ENCODE data around the gene NFKBIL1.

DNA sequence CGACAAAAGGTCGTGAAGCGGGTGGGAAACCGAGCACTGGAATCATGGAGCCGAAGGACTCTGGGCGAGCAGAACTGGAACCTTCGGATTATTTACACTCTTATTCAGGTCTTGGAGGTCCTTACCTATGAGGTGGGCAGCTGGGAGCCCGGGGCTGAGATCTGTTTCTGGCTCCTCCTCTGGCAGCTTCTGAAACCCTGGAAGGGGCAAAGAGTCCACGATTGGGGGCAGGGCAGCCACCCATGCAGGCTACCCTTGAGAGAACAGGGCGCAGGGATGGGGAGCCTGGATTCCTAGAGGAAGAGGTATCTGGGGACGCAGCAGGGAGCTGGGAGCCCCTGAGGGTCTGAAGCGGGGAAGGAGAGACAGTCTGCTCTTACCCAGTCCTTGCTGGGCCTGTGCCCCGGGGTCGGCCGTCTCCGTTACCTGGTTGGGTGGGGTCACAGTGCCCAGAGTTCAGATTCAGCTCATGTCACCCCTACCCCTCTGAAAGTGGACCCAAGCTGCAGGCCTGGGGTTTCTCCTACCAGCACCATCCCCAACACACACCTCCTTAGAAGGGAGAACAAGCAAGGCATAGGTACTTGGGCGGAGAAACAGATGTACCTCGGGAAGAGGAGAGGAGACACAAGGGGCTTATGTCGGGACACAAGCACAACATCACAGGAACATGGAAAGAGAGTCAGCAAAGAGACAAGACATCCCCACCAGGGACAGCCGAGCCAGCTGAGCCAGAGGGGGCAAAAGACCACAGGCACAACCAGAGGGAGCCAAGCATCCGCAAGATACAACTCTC, 34.2 kb downstream of the NFKBIL1 start:
- TF ChIP-seq CTCF (IDR thresholded peaks at IDR 0.05) (no peak), ZFX (IDR thresholded peaks at IDR 0.05; ENCODE audit: borderline replicate concordance) (no peak)
